Testis (tissue), 2 donors: Measurements from ENCODE around the gene PRSS1.

ENCODE experiments used
- POLR2A ChIP-seq: fragments of 450-650 bp; IDR thresholded peaks from one replicate; pipeline ENCODE4 v1.6.1; 2017; ENCODE audit warnings: antibody characterized with exemption, mild to moderate bottlenecking, moderate library complexity
- TF ChIP-seq, protein P1 (sequence below), 3 experiments: fragments of 450-650 bp in 2 of 3; fragments of 200-600 bp in 1 of 3; sonication (generic) in 1 of 3; IDR thresholded peaks; one replicate each; pipeline ENCODE4 v1.5.1; 2016 to 2019; ENCODE audit warnings: antibody characterized with exemption in 3 of 3, mild to moderate bottlenecking in 2 of 3, moderate library complexity in 1 of 3

- TF ChIP-seq, protein P1, sequence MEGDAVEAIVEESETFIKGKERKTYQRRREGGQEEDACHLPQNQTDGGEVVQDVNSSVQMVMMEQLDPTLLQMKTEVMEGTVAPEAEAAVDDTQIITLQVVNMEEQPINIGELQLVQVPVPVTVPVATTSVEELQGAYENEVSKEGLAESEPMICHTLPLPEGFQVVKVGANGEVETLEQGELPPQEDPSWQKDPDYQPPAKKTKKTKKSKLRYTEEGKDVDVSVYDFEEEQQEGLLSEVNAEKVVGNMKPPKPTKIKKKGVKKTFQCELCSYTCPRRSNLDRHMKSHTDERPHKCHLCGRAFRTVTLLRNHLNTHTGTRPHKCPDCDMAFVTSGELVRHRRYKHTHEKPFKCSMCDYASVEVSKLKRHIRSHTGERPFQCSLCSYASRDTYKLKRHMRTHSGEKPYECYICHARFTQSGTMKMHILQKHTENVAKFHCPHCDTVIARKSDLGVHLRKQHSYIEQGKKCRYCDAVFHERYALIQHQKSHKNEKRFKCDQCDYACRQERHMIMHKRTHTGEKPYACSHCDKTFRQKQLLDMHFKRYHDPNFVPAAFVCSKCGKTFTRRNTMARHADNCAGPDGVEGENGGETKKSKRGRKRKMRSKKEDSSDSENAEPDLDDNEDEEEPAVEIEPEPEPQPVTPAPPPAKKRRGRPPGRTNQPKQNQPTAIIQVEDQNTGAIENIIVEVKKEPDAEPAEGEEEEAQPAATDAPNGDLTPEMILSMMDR (IDR thresholded peaks at IDR 0.05), result no peak
- no peak for TF ChIP-seq POLR2A
Measured at GRCh38 chr7:142802301-142802700, 53.0 kb downstream of the PRSS1 start.
